ENCODE data around the gene DACH2.

The DACH2 gene

GRCh38 chrX:86192827-86193226 lies 44.6 kb downstream of the DACH2 start:
- no peak for TF ChIP-seq CTCF (IDR thresholded peaks at IDR 0.05; ENCODE audit: low read depth, low read length, missing control alignments)

GRCh38 chrX:86194758-86195157 lies 46.5 kb downstream of the DACH2 start:
- no peak for TF ChIP-seq CTCF (IDR thresholded peaks at IDR 0.05; ENCODE audit: low read depth, low read length, missing control alignments)
- H3K4me3 ChIP-seq (ENCODE audit: low read depth, low read length) = no peak overlapping the region
- DNase-seq (ENCODE audit: low read depth) = no peak

More at GRCh38 chrX:86192827-86193226, 44.6 kb downstream of the DACH2 start:
- DNase-seq (ENCODE audit: low read depth) = no peak
- H3K4me3 ChIP-seq (ENCODE audit: low read depth, low read length) = no peak overlapping the region

- TF ChIP-seq CTCF (IDR thresholded peaks at IDR 0.05; ENCODE audit: low read depth, low read length, missing control alignments) = no peak
- no peak overlapping the region for H3K4me3 ChIP-seq (ENCODE audit: low read depth, low read length)
- no peak for DNase-seq (ENCODE audit: low read depth)
These were observed 47.1 kb downstream of the DACH2 start for GRCh38 chrX:86195343-86195742.

GRCh38 chrX:86197815-86198214 lies 49.6 kb downstream of the DACH2 start:
- no peak for TF ChIP-seq CTCF (IDR thresholded peaks at IDR 0.05; ENCODE audit: low read depth, low read length, missing control alignments)
- no peak for DNase-seq (ENCODE audit: low read depth)
- H3K4me3 ChIP-seq (ENCODE audit: low read depth, low read length) = no peak overlapping the region

GRCh38 chrX:86210772-86211171 lies 62.5 kb downstream of the DACH2 start:
- TF ChIP-seq CTCF (IDR thresholded peaks at IDR 0.05; ENCODE audit: low read depth, low read length, missing control alignments) = no peak

GRCh38 chrX:86215260-86215659 lies 67.0 kb downstream of the DACH2 start:
- H3K4me3 ChIP-seq (ENCODE audit: low read depth, low read length) = no peak overlapping the region
- no peak for DNase-seq (ENCODE audit: low read depth)
- no peak for TF ChIP-seq CTCF (IDR thresholded peaks at IDR 0.05; ENCODE audit: low read depth, low read length, missing control alignments)

More at GRCh38 chrX:86210772-86211171, 62.5 kb downstream of the DACH2 start:
- no peak for DNase-seq (ENCODE audit: low read depth)
- no peak overlapping the region for H3K4me3 ChIP-seq (ENCODE audit: low read depth, low read length)

- DNase-seq (ENCODE audit: low read depth) = no peak
- no peak for TF ChIP-seq CTCF (IDR thresholded peaks at IDR 0.05; ENCODE audit: low read depth, low read length, missing control alignments)
These were observed 89.2 kb downstream of the DACH2 start for GRCh38 chrX:86237482-86237881.

More at GRCh38 chrX:86237482-86237881, 89.2 kb downstream of the DACH2 start:
- H3K4me3 ChIP-seq (ENCODE audit: low read depth, low read length) = no peak overlapping the region

Measured in GM12864 (cell line).